GM19452 (cell line): ENCODE measurements around the gene CARNS1.

Source experiments
- ATAC-seq: cut with Tn5 transposase; IDR thresholded peaks from one replicate; pipeline ENCODE4 v1.9.1; 2021; ENCODE audit not compliant: unreplicated experiment

CARNS1 gene

GRCh38 chr11:67439321-67440228, 24.1 kb downstream of the CARNS1 start:
- no peak for ATAC-seq

GRCh38 chr11:67440229-67441097, 25.0 kb downstream of the CARNS1 start:
- no peak for ATAC-seq

DNA sequence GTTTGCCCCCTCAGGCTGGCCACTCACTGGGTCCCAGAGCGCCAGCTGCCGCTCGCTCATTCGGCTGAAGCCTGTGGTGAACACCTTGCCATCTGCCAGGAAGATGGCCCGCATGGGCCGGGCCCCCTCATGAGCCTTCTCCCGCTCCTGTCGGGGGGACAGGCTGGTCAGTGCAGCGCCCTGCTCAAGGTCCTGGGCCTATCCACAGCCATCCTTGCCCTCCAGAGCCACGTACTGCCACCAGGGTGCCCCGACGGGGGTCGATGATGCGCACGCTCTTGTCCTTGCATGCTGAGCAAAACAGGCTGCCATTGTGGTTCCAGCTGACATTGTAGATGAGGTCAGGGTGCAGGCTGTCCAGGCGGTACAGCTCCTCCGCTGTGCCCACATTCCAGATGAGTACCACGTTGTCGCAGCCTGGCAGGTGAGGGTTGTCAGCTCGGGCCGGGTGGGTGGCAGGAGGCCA, 25.7 kb downstream of the CARNS1 start:
- ATAC-seq = no peak

DNA sequence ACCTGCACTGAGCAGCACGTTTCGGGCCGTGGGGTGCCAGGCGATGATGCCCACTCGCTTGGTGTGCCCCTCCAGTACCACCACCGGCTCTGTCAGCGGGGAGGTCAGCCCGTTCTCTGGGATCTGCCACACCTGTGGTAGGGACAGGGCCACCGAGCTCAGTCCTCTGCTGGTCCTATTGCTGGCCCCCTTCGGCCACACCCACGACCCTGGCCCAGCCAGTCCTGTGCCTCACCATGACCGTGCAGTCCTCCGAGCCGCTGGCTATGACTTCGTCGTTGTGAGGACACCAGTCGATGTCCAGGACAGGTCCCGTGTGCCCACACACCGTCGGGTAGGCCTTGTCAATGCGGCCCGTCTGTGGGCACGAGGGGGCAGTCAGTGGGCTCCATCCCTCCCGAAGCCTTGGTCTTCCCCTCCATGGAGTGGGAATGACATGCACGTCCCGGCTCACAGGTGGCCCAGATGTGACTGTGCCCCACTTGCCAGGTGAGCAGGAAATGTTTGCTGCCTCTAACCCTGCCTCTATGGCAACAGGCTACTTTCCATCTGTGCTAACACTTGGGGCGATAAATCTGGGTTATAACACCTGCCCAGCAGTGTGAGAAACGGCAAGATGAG, 26.4 kb downstream of the CARNS1 start:
- ATAC-seq = no peak

- no peak for ATAC-seq
Measured at GRCh38 chr11:67442504-67443404, 27.3 kb downstream of the CARNS1 start.

DNA sequence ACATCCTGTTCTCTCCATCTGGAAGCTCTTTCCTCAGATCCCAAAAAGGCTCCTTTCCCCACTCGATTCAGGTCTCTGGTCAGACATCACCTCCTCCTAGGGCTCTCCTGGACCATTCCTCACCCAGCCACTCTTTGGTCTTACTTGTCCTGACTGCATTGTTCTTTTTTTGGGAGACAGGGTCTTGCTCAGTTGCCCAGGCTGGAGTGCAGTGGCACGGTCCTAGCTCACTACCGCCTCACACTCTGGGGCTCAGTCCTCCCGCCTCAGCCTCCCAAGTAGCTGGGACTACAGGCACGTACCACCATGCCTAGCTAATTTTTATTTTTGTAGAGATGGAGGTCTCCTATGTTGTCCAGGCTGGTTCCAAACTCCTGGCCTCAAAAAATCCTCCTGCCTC, 30.0 kb downstream of the CARNS1 start:
- ATAC-seq = no peak

DNA sequence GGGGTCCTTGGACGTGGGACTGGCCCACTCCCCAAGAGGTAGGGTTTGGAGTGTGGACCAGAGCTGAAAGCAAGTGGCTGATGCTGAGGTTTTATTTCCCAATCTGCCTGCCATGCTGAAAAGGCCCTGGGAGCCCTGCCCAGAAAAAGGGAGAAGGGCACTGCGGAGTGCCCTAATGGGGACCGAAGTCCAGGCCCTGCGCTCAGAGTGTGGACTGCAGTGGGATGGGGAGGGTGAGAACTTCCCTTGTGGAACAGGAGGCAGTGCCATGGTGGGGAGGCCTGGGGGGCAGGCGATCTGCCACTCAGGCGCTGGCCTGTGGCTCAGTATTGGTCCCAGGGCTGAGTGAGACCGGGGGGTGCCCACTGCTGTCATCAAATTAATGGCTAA, 32.7 kb downstream of the CARNS1 start:
- ATAC-seq = no peak

GRCh38 chr11:67449116-67449844, 33.8 kb downstream of the CARNS1 start:
- ATAC-seq = no peak

- ATAC-seq = no peak
Measured at GRCh38 chr11:67450796-67451657, 35.5 kb downstream of the CARNS1 start.

GRCh38 chr11:67451658-67451976, 36.1 kb downstream of the CARNS1 start:
- no peak for ATAC-seq

DNA sequence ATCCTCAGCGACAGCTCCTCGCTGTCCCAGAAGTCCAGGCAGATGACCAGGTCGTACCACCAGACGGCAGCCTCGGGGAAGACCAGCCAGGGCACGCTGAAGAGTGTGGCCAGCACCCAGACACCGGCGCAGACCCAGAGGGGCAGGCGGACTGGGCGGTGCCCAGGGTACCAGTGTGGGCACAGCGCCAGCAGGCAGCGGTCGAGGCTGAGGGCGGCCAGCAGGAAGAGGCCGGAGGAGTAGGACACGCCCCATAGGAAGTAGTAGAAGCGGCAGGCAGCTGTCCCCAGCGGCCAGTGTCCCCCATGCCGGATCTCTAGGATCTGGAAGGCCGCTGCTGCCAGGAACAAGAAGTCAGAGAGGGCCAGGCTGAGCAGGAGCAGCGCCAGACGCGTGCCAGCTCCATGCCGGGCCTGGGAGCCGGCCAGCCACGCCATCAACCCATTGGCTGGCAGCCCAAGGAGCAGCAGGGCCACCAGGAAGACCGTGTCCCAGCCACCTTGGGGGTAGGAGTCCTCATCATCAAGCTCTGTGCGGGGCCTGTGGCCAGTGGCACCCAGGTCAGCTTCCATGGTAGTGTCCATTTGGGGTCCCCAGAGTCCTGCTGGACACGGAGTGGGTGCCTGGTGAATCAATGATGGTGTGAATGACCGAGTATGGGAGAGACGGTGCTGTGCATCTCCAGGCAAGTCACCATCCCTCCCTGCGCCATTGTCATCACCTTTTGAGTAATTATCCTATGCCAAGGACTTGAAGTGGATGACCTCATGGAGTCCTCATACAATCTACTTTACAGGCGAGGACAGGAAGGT, 36.9 kb downstream of the CARNS1 start, which contains the start of gene GPR152:
Gene GPR152 (minus strand): TSS at position 589 of the 812 bp plus-strand sequence. CDS start 5 bp downstream, at position 584.
- no peak for ATAC-seq

DNA sequence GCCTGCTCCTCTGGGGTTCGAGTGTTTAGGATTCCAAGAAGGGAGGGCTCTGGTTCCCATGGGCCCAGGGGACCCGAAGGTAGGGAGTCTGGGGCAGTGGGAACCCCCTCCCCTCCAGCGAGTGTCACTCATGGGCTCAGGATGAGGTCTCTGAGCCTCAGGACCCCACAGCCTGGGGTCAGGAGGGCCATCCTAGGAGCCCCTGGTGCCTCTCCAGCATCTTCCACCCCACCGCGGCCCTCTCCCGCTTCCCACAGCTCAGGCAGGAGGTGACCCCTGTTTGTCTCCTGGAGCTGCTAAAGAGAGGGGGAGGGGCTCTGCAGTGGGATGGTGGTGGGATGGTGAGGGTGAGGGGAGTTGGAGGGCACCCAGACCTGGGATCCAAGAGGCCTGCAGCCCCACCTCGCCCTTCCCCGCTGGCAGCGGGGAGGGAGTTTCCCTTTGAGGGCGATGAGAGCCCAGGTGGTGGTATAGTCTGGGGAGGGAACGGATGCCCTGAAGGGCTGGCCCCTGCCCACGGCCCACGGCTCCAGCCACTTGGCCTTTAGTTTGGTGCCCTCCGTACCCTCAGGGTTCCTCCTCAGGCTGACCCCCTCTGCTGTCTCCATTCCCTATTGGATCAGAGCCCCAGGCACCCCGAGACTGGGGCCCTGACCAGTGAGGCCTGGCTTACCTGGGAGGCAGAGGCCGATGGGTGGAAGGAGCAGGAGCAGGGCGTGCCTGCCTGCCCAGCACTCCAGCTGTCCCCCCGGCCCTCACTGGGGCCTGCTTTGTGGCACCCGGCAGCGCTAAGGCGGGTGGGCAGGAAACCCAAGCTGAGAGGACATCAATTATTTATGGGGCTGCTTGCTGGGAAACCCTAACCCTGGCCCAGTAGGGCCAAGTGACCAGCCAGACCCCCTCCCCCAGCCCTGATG, 38.6 kb downstream of the CARNS1 start:
- ATAC-seq = no peak

- ATAC-seq = no peak
Measured at GRCh38 chr11:67455054-67455453, 39.6 kb downstream of the CARNS1 start, which contains the start of gene CABP4. Gene CABP4, plus strand, starts transcription at chr11:67455354. Its CDS starts 70 bp downstream, at chr11:67455424.

DNA sequence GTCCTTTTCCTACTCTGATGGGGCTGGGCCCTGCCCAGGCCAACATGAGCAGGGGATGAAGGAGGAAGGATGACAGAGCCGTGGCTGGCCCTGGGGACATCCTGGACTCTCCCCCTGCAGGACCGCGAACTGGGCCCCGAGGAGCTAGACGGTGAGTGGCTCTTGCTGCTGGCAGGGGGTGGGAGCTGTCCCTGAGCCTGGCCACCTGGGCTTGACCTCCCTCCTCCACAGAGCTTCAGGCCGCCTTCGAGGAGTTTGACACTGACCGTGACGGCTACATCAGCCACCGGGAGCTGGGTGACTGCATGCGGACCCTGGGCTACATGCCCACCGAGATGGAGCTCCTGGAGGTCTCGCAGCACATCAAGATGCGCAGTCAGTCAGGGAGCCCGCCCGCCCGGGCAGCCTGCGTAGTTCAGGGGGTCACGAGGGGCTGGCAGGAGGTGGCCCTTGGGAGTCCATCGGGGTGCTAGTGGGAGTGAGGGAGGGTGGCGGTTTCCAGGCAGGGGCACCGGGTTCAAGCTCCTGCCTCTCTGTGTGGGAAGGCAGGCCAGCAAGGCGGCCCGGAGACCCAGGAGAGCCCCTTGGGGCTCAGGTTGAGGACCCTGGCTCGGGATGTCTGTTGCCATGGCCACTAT, 40.7 kb downstream of the CARNS1 start:
- ATAC-seq = no peak

- ATAC-seq = no peak
Measured at GRCh38 chr11:67457453-67457852, 42.0 kb downstream of the CARNS1 start.

- ATAC-seq = no peak
Measured at GRCh38 chr11:67458266-67458665, 42.8 kb downstream of the CARNS1 start.
